ENCODE results near the gene ROMO1. TPM values are rescaled to one million over a fixed set of nuclear protein-coding genes. Genes with fewer than 3 reads are reported as not detected.

Gene ROMO1
- total RNA-seq, 1 experiment from 2014 or later, result 301 TPM

Other genes starting within 250 kb of the ROMO1 start
- gene CEP250, start 243.8 kb upstream of the ROMO1 start, total RNA-seq (2014; rRNA removed; shearing (Covaris generic)), result 18.4 and 21.4 TPM in 2 replicates
- not detected in 2 replicates for gene C20orf173, start 169.8 kb upstream of the ROMO1 start, total RNA-seq (2014; rRNA removed; shearing (Covaris generic))
- 258 TPM in 2 replicates for gene ERGIC3, start 157.3 kb upstream of the ROMO1 start, total RNA-seq (2014; rRNA removed; shearing (Covaris generic))
- 1.5 and 7.1 TPM in 2 replicates for gene SPAG4, start 83.6 kb upstream of the ROMO1 start, total RNA-seq (2014; rRNA removed; shearing (Covaris generic))
- 194 and 195 TPM in 2 replicates for gene CPNE1, start 34.5 kb upstream of the ROMO1 start, total RNA-seq (2014; rRNA removed; shearing (Covaris generic))
- gene RBM12, start 34.5 kb upstream of the ROMO1 start, total RNA-seq (2014; rRNA removed; shearing (Covaris generic)), result 50.9 and 51.3 TPM in 2 replicates
- 36.7 and 48.0 TPM in 2 replicates for gene NFS1, start 53 bp upstream of the ROMO1 start, total RNA-seq (2014; rRNA removed; shearing (Covaris generic))
- gene RBM39, start 42.9 kb downstream of the ROMO1 start, total RNA-seq (2014; rRNA removed; shearing (Covaris generic)), result 246 and 258 TPM in 2 replicates
- gene PHF20, start 72.6 kb downstream of the ROMO1 start, total RNA-seq (2014; rRNA removed; shearing (Covaris generic)), result 21.9 and 28.9 TPM in 2 replicates